GM12878 (cell line): ENCODE results near the gene BORCS8. TPM values are rescaled to one million over a fixed set of nuclear protein-coding genes. Genes with fewer than 3 reads are reported as not detected.

Experiments
- ATAC-seq: fragments of 200-7000 bp; cut with Tn5 transposase; 3 replicates; pipeline ENCODE4 v1.9.1; 2020; ENCODE audit warnings: mild to moderate bottlenecking, moderate library complexity
- BruUV-seq: library from RNA; stranded (reverse); fragments of 400-500 nt; replicated peaks from 2 replicates; lab custom pipeline; 2021; lab: Mats Ljungman, UMichigan
- CTCF ChIA-PET: fragments of 300-600 bp; sonication (Branson Sonifier 250); formaldehyde crosslinking; extraction: SDS; loops from one replicate; lab custom pipeline; 2021; ENCODE audit warnings: inconsistent platforms; lab: Yijun Ruan, JAX
- POLR2A ChIA-PET: fragments of 350-600 bp; formaldehyde crosslinking; extraction: SDS; loops from one replicate; lab custom pipeline; 2021; ENCODE audit warnings: inconsistent platforms; lab: Charles Lee
- RAD21 ChIA-PET: fragments of 300-600 bp; sonication (Branson Sonifier 250); formaldehyde crosslinking; loops from one replicate; lab custom pipeline; 2023; ENCODE audit warnings: antibody characterized with exemption; ENCODE audit not compliant: unreplicated experiment; lab: Charles Lee
- SMC1A ChIA-PET: fragments of 300-600 bp; sonication (Branson Sonifier 250); formaldehyde crosslinking; loops from one replicate; lab custom pipeline; 2023; ENCODE audit not compliant: unreplicated experiment, uncharacterized antibody; lab: Charles Lee
- DNase-seq: peaks from one replicate; pipeline ENCODE4 v3.0.0-alpha.2; 2011; ENCODE audit warnings: low read depth, low spot score
- FAIRE-seq: peaks from 3 replicates; lab custom pipeline; 2011; peaks lifted over from hg19 to GRCh38; lab: Jason Lieb, UNC
- H2AFZ ChIP-seq: 2 replicates; pipeline ENCODE4 v1.6.0; 2011; ENCODE audit warnings: low read depth, low read length, control low read depth; ENCODE audit not compliant: control insufficient read depth
- H3K27ac ChIP-seq: 2 replicates; pipeline ENCODE4 v1.5.1; 2011; ENCODE audit warnings: control low read depth; ENCODE audit not compliant: control insufficient read depth, insufficient read depth
- H3K27me3 ChIP-seq, 2 experiments: replicated peaks in 1 of 2; 2 replicates each; pipeline versions ENCODE4 v1.6.0 to v1.6.1; 2011; ENCODE audit warnings: low read length in 1 of 2; ENCODE audit not compliant: control insufficient read depth in 2 of 2, insufficient read depth in 2 of 2
- H3K36me3 ChIP-seq, 2 experiments: 2 replicates each; pipeline ENCODE4 v1.5.1; 2011; ENCODE audit warnings: low read length in 1 of 2; ENCODE audit not compliant: control insufficient read depth in 2 of 2, insufficient read depth in 2 of 2
- H3K4me1 ChIP-seq: 2 replicates; pipeline ENCODE4 v1.6.1; 2011; ENCODE audit warnings: mild to moderate bottlenecking, low read length, moderate library complexity, mixed read lengths; ENCODE audit not compliant: control insufficient read depth, insufficient read depth
- H3K4me2 ChIP-seq: 2 replicates; pipeline ENCODE4 v1.6.0; 2011; ENCODE audit warnings: control low read depth; ENCODE audit not compliant: control insufficient read depth, insufficient read depth
- H3K4me3 ChIP-seq: fragments of 200-600 bp; sonication (generic); 2 replicates; pipeline ENCODE4 v1.5.1; 2016
- H3K79me2 ChIP-seq: 2 replicates; pipeline ENCODE4 v1.6.0; 2011; ENCODE audit warnings: low read length; ENCODE audit not compliant: control insufficient read depth, insufficient read depth
- H3K9ac ChIP-seq: 2 replicates; pipeline ENCODE4 v1.8.0; 2011; ENCODE audit warnings: low read length, control low read depth, mixed read lengths; ENCODE audit not compliant: control insufficient read depth, insufficient read depth
- H3K9me3 ChIP-seq: replicated peaks from 3 replicates; pipeline ENCODE4 v1.5.1; 2011; ENCODE audit warnings: mild to moderate bottlenecking, low read length; ENCODE audit not compliant: control insufficient read depth, insufficient read depth
- H4K20me1 ChIP-seq: 2 replicates; pipeline ENCODE4 v1.6.0; 2011; ENCODE audit not compliant: control insufficient read depth, insufficient read depth
- ETV6 ChIP-seq, 2 experiments: fragments of 450-650 bp in 1 of 2; IDR thresholded peaks in 1 of 2; conservative IDR thresholded peaks in 1 of 2; 2 replicates each; pipeline ENCODE4 v1.6.1; 2014; ENCODE audit warnings: antibody characterized with exemption in 1 of 2, borderline replicate concordance in 1 of 2, low read depth in 1 of 2, mild to moderate bottlenecking in 1 of 2, moderate library complexity in 1 of 2
- FOS ChIP-seq: IDR thresholded peaks from 3 replicates; pipeline ENCODE4 v1.6.1; 2011; ENCODE audit warnings: borderline replicate concordance; ENCODE audit not compliant: insufficient read length; ENCODE audit errors: extremely low read depth
- RUNX3 ChIP-seq: IDR thresholded peaks from 2 replicates; pipeline ENCODE4 v1.6.1; 2012; ENCODE audit warnings: low read length, inconsistent platforms
- SMARCA5 ChIP-seq: fragments of 450-650 bp; IDR thresholded peaks from 2 replicates; pipeline ENCODE4 v1.6.1; 2017; ENCODE audit warnings: mild to moderate bottlenecking
- SMC3 ChIP-seq: IDR thresholded peaks from 2 replicates; pipeline ENCODE4 v1.6.1; 2011; ENCODE audit warnings: low read length, improper control_type of control experiment, borderline replicate concordance
- SREBF1 ChIP-seq: IDR thresholded peaks from 2 replicates; pipeline ENCODE4 v1.6.1; 2012; ENCODE audit warnings: mild to moderate bottlenecking, low read length
- WGBS: methylation state at CpG from one replicate; pipeline ENCODE4 v1.1.6; 2016; ENCODE audit warnings: low lambda C conversion rate; ENCODE audit not compliant: insufficient replicate concordance, insufficient coverage; ENCODE audit errors: missing lambda C conversion rate; 5-methylcytosine and 5-hydroxymethylcytosine counted together
- in situ Hi-C: fragments of 300-500 bp; cut with MboI; formaldehyde crosslinking; loops from 9 replicates; pipeline ENCODE4 v1.14.3; 2018; ENCODE audit warnings: mixed read lengths
- intact Hi-C: fragments of 100-400 bp; cut with micrococcal nuclease; formaldehyde crosslinking; loops from one replicate; pipeline ENCODE4 v1.14.2; 2022; ENCODE audit not compliant: unreplicated experiment
- polyA plus RNA-seq, 11 experiments: library from polyadenylated mRNA; depleted of rRNA in 4 of 11; unstranded in 6 of 11; stranded (reverse) in 5 of 11; fragments of >200 nt; fragmentation: Nextera tagmentation in 4 of 11; fragmentation: Illumina TruSeq in 1 of 11; extraction: Ambion mirVana in 4 of 11; extraction: Trizol in 1 of 11; gene quantifications; 1 replicate in 1 of 11; 2 replicates in 10 of 11; pipeline versions ENCODE4 v1.2.1 to v1.2.3, GENCODE V29; 2011 to 2016; ENCODE audit warnings: inconsistent platforms in 2 of 11, missing spikeins in 2 of 11, low read depth in 1 of 11
- total RNA-seq, 4 experiments: library from RNA; depleted of rRNA in 3 of 4; stranded (reverse); fragments of >200 nt in 3 of 4; fragmentation: Illumina TruSeq in 1 of 4; extraction: Trizol in 1 of 4; gene quantifications; 2 replicates each; pipeline versions ENCODE4 v1.2.1 to v1.2.3, GENCODE V29; 2013 to 2021
- TF ChIP-seq, protein P1 (sequence below): fragments of 450-650 bp; formaldehyde crosslinking; IDR thresholded peaks from 2 replicates; pipeline ENCODE4 v1.4.0; 2020; ENCODE audit warnings: mild to moderate bottlenecking, moderate library complexity
- TF ChIP-seq, protein P2 (sequence below): fragments of 450-650 bp; IDR thresholded peaks from 2 replicates; pipeline ENCODE4 v1.6.1; 2017; ENCODE audit warnings: mild to moderate bottlenecking

Gene BORCS8
- total and polyA plus RNA-seq, 10 of the 15 experiments (the other 5 are each of a cell fraction or from before 2014, with no cell fraction given) = 3.7 to 40.3 (median 23.4) TPM

DNA sequence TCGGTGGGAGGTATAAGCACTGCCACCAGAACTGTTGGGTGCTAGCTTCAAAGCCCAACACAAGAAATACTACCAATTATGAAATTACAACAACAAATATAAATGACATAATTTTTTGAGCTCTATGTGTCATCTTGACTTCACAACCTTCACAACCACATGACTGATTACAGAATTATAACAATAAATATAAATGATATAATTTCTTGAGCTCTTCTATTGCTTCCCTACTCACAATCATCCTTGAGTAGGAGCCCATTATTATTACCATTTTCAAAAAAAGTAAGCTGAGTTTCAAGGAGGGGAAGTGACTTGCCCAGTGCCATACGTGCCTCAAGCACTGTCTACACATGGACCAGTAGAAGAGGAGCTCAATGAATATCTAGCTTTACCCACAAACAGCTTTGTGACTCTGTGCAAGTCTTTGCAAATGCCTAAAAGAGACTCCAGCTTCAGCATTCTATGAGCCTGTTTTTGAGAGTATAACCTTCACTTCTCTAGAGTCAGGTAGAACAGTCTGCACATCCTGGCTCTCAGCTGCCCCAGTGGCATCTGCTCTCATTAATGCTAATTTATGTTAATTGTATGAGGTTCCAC lies 42.4 kb upstream of the BORCS8 start:
- CTCF ChIA-PET = interaction anchor here (0.6 to 1.1 kb wide), 3 partner anchors 9 to 137 kb away, joined by 3 read pairs; no protein-coding TSS in a partner anchor
- Histone ChIP-seq H3K36me3 (no peaks in the 10 kb centered on the region), H3K9ac (no peak overlapping the region), H3K4me2 (no peak overlapping the region), H3K27me3 (no peaks in the 10 kb centered on the region; a peak in 1 of 4 replicates), H3K4me1 (no peaks in the 10 kb centered on the region), H3K27ac (no peak overlapping the region), H4K20me1 (no peaks in the 10 kb centered on the region), H3K79me2 (no peaks in the 10 kb centered on the region), H3K4me3 (no peak overlapping the region), H3K9me3 (peaks cover 11% of the 10 kb centered on the region; the same call in 2 of the 3 replicates), H2AFZ (no peak overlapping the region)
- TF ChIP-seq FOS = no peak
- TF ChIP-seq, protein P1, sequence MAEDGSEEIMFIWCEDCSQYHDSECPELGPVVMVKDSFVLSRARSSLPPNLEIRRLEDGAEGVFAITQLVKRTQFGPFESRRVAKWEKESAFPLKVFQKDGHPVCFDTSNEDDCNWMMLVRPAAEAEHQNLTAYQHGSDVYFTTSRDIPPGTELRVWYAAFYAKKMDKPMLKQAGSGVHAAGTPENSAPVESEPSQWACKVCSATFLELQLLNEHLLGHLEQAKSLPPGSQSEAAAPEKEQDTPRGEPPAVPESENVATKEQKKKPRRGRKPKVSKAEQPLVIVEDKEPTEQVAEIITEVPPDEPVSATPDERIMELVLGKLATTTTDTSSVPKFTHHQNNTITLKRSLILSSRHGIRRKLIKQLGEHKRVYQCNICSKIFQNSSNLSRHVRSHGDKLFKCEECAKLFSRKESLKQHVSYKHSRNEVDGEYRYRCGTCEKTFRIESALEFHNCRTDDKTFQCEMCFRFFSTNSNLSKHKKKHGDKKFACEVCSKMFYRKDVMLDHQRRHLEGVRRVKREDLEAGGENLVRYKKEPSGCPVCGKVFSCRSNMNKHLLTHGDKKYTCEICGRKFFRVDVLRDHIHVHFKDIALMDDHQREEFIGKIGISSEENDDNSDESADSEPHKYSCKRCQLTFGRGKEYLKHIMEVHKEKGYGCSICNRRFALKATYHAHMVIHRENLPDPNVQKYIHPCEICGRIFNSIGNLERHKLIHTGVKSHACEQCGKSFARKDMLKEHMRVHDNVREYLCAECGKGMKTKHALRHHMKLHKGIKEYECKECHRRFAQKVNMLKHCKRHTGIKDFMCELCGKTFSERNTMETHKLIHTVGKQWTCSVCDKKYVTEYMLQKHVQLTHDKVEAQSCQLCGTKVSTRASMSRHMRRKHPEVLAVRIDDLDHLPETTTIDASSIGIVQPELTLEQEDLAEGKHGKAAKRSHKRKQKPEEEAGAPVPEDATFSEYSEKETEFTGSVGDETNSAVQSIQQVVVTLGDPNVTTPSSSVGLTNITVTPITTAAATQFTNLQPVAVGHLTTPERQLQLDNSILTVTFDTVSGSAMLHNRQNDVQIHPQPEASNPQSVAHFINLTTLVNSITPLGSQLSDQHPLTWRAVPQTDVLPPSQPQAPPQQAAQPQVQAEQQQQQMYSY = no peak
- TF ChIP-seq SREBF1 = no peak
- TF ChIP-seq SMARCA5 = no peak
- TF ChIP-seq ETV6 (conservative IDR thresholded peaks at IDR 0.05 in 1 of 2, IDR thresholded peaks at IDR 0.05 in 1 of 2; ENCODE audit: borderline replicate concordance in 1 of 2, low read depth in 1 of 2) = no peak
- TF ChIP-seq, protein P2, sequence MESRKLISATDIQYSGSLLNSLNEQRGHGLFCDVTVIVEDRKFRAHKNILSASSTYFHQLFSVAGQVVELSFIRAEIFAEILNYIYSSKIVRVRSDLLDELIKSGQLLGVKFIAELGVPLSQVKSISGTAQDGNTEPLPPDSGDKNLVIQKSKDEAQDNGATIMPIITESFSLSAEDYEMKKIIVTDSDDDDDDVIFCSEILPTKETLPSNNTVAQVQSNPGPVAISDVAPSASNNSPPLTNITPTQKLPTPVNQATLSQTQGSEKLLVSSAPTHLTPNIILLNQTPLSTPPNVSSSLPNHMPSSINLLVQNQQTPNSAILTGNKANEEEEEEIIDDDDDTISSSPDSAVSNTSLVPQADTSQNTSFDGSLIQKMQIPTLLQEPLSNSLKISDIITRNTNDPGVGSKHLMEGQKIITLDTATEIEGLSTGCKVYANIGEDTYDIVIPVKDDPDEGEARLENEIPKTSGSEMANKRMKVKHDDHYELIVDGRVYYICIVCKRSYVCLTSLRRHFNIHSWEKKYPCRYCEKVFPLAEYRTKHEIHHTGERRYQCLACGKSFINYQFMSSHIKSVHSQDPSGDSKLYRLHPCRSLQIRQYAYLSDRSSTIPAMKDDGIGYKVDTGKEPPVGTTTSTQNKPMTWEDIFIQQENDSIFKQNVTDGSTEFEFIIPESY = no peak
- TF ChIP-seq RUNX3 = no peak
- no peak for TF ChIP-seq SMC3
- SMC1A ChIA-PET = interaction anchor here (1.0 kb wide), 1 partner anchor 61 kb away, joined by 3 read pairs; no protein-coding TSS in a partner anchor
- RAD21 ChIA-PET = no interaction called here
- intact Hi-C loops = no loop called here
- WGBS = 42% methylated on average over 2 of the region's 2 CpGs
- no peak for DNase-seq
- ATAC-seq = no peak
- no TSS peak for BruUV-seq
- no peak for FAIRE-seq
- in situ Hi-C loops = no loop called here
- POLR2A ChIA-PET = interaction anchor here (0.6 to 0.8 kb wide), 2 partner anchors 25 to 551 kb away, joined by 3 read pairs; no protein-coding TSS in a partner anchor
